ENCODE data around the gene ITGB7. TPM values are rescaled to one million over a fixed set of nuclear protein-coding genes. Genes with fewer than 3 reads are reported as not detected.

ITGB7 gene
- total and polyA plus RNA-seq, 9 donors, result 0.27 to 1.4 (median 0.80) TPM

DNA sequence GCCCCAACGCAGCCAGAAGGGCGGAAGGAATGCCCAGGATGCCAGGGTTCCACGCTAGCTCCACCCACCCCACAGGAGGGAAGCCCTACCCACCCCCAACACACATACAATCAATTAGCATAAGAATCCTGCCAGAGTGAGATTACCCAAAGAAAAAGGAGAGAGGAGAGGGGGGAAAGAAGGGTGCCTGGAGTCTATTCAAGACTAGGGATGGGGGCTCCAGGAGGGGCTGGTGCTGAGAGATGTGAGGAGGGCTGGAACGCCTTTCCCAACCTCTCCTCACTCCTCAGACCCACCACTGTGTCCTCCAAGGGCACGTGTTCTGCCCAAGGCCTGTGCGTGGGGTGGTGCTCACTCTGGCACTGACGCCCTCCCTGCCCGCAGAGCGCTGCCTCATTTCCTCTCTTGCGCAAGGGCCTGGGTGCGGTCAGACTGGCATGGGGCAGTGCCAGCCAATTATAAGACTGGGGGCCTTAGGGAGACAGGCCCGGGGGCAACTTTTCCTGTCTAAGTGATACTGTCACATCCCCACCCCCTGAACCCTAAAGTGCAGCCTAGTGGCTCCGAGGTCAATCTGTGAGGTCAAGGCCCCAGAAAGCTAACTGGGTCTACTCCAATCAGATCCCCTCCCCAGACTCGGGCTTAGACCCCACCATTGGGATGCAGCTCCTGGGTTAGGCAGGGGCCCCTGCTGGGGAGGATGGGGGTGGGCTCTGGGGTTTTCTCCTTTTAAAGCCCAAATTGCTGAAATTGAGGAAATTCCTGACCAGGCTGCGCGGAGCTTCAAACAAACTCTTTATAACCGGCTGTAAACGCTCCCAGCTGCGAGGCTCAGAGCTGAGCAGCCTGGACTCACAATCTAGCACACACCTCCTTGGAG is 10.2 kb upstream of the ITGB7 start:
- no peaks in the 10 kb centered on the region for H3K27me3 ChIP-seq (ENCODE audit: control insufficient read depth, insufficient read depth, low read length)
- peak; percentile 17 for DNase-seq
- H3K4me3 ChIP-seq (ENCODE audit: low read length), result no peak overlapping the region
- peaks cover 67% of the 10 kb centered on the region for H3K4me1 ChIP-seq (ENCODE audit: control insufficient read depth, insufficient read depth, low read length)
- 30% methylated on average over 13 of the region's 19 CpGs for WGBS (ENCODE audit: insufficient coverage)
- H3K36me3 ChIP-seq (ENCODE audit: control insufficient read depth, insufficient read depth, low read length), result peaks cover 30% of the 10 kb centered on the region
- H3K9me3 ChIP-seq (replicated peaks; ENCODE audit: control insufficient read depth, low read depth, low read length), result no peaks in the 10 kb centered on the region
- H3K27ac ChIP-seq (ENCODE audit: low read length), result peak overlapping the region; percentile 49

DNA sequence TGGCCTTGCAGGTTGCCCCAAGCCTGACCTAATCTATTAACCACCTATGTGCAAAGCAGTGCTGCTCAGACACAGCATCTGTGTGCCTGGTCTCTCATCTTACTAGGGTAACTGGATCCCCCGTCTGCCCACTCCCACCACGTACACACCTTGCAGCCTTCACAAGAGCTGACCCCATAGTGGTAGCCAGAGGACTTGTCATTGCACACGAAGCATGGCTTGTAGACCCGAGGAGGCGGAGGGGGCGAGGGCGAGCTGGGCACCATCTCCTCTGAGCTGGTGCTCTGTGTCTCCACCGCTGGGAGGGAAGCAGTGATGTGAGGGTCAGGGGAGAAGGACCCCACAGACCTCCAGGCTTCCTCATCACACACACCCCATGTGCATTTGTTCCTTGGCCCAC is 8.4 kb upstream of the ITGB7 start:
- Histone ChIP-seq H3K9me3 (replicated peaks; ENCODE audit: control insufficient read depth, low read depth, low read length) (no peaks in the 10 kb centered on the region), H3K4me1 (ENCODE audit: control insufficient read depth, insufficient read depth, low read length) (peaks cover 60% of the 10 kb centered on the region), H3K27me3 (ENCODE audit: control insufficient read depth, insufficient read depth, low read length) (no peaks in the 10 kb centered on the region), H3K36me3 (ENCODE audit: control insufficient read depth, insufficient read depth, low read length) (peaks cover 47% of the 10 kb centered on the region), H3K27ac (ENCODE audit: low read length) (peak overlapping the region; percentile 62), H3K4me3 (ENCODE audit: low read length) (no peak overlapping the region)
- no peak for DNase-seq
- 76% methylated on average over 2 of the region's 8 CpGs for WGBS (ENCODE audit: insufficient coverage)

DNA sequence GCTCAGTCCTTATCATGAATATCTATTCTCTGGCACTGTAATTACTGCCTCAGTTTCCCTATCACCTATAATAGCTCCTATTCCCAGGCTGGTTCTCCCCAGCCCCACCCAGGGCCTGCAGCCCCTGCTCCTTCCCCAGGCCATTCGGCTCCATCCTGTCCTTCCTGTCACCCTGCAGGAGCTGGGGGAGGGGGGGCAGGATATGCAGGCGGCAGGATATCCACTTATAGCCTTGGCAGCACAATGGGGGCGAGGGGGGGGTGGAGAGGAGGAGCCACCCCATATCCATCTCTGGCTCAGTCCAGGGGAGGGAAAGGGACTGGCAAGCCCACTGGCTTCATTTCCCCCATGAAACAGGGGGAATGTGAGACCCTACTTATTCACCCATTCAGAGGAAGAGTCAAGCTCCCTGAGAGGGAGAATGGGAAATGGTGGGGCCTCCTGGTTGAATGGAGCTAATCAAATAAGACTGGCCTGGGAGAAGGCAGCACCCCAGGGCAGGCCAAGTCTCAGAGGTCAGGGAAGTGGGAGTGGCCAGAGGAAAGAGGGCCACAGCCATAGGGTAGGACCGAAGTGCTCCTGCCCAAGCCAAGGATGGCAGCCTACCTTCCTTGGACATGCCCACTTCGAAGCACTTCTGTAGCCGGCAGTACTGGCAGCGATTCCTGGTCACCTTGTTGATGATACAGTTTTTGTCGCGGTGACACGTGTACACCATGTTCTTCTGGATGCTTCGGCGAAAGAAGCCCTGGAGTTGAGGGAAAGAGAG is 7.8 kb upstream of the ITGB7 start:
- WGBS (ENCODE audit: insufficient coverage), result 71% methylated on average over 4 of the region's 12 CpGs
- Histone ChIP-seq H3K36me3 (ENCODE audit: control insufficient read depth, insufficient read depth, low read length) (peaks cover 53% of the 10 kb centered on the region), H3K27me3 (ENCODE audit: control insufficient read depth, insufficient read depth, low read length) (no peaks in the 10 kb centered on the region), H3K4me1 (ENCODE audit: control insufficient read depth, insufficient read depth, low read length) (peaks cover 60% of the 10 kb centered on the region), H3K4me3 (ENCODE audit: low read length) (no peak overlapping the region), H3K9me3 (replicated peaks; ENCODE audit: control insufficient read depth, low read depth, low read length) (no peaks in the 10 kb centered on the region), H3K27ac (ENCODE audit: low read length) (peak overlapping the region; percentile 62)
- no peak for DNase-seq

DNA sequence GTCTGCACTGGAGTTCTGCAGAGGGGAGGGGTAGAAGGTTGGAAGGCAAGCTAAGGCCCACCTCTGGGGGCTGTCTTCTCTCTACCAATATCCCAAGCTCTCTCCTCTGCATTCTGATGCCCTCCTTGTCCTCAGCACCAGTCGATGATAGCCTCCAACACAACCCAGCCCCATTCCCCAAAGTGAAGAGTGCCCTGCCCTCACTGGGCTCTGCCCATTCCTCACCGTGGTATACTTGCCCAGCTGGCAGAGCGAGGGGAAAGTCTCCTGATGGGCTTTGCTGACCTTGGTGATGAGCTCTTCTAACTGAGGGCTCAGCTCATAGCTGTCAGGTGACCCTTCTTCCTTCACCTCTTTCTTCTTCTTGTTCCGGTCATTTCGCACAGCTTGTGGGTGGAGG is 7.2 kb upstream of the ITGB7 start:
- peaks cover 53% of the 10 kb centered on the region for H3K36me3 ChIP-seq (ENCODE audit: control insufficient read depth, insufficient read depth, low read length)
- no peak overlapping the region for H3K27ac ChIP-seq (ENCODE audit: low read length)
- no peaks in the 10 kb centered on the region for H3K9me3 ChIP-seq (replicated peaks; ENCODE audit: control insufficient read depth, low read depth, low read length)
- no peaks in the 10 kb centered on the region for H3K27me3 ChIP-seq (ENCODE audit: control insufficient read depth, insufficient read depth, low read length)
- 91% methylated on average over 5 of the region's 5 CpGs for WGBS (ENCODE audit: insufficient coverage)
- DNase-seq, result no peak
- H3K4me1 ChIP-seq (ENCODE audit: control insufficient read depth, insufficient read depth, low read length), result peaks cover 54% of the 10 kb centered on the region
- H3K4me3 ChIP-seq (ENCODE audit: low read length), result no peak overlapping the region

DNA sequence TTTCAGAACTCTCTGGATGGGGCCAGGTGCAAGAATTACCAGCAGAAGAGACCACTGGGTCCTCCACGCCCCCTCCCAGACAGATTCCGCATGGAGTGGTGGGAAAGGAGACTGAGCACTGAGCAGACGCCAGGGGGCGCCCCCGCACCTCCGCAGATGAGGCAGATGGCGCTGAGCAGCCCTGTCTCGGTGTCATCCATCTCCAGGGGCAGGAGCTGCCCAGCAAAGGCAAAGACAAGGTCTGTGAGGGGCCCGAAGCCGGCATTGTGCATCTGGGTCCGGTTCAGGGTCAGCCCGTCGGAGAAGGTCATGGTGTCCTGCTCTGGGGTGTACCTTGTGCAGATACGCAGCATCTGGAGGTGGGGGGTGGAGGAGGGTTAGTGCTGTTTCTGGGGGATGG is 6.3 kb upstream of the ITGB7 start:
- no peak overlapping the region for H3K4me3 ChIP-seq (ENCODE audit: low read length)
- H3K36me3 ChIP-seq (ENCODE audit: control insufficient read depth, insufficient read depth, low read length), result peaks cover 53% of the 10 kb centered on the region
- no peaks in the 10 kb centered on the region for H3K27me3 ChIP-seq (ENCODE audit: control insufficient read depth, insufficient read depth, low read length)
- H3K9me3 ChIP-seq (replicated peaks; ENCODE audit: control insufficient read depth, low read depth, low read length), result no peaks in the 10 kb centered on the region
- DNase-seq, result peak; percentile 81
- no peak overlapping the region for H3K27ac ChIP-seq (ENCODE audit: low read length)
- peaks cover 56% of the 10 kb centered on the region for H3K4me1 ChIP-seq (ENCODE audit: control insufficient read depth, insufficient read depth, low read length)
- whole genome bisulfite sequencing (ENCODE audit: insufficient coverage), result 8% methylated on average over 14 of the region's 14 CpGs

DNA sequence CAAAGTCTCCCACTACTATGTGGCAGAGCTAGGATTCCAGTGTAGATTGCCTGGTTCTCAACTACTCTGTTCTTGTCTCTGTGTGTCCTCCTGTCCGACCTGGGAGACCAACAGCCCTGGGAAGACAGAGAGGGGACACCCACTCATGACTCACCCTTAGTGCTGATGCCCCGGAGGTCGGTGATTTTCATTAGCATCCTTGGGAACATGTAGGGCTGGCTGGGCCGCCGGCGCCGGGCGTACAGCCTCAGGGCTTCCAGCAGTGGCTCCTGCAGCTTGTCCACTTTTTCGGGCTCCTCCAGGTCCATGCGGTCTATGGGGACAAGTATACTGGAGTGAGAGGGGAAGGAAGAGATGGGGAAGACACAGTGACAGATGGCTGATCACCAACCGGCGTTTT is 5.9 kb upstream of the ITGB7 start:
- DNase-seq, result no peak
- Histone ChIP-seq H3K36me3 (ENCODE audit: control insufficient read depth, insufficient read depth, low read length) (peaks cover 53% of the 10 kb centered on the region), H3K27ac (ENCODE audit: low read length) (no peak overlapping the region), H3K27me3 (ENCODE audit: control insufficient read depth, insufficient read depth, low read length) (no peaks in the 10 kb centered on the region), H3K9me3 (replicated peaks; ENCODE audit: control insufficient read depth, low read depth, low read length) (no peaks in the 10 kb centered on the region), H3K4me1 (ENCODE audit: control insufficient read depth, insufficient read depth, low read length) (peaks cover 53% of the 10 kb centered on the region), H3K4me3 (ENCODE audit: low read length) (no peak overlapping the region)
- WGBS (ENCODE audit: insufficient coverage), result 54% methylated on average over 8 of the region's 12 CpGs

DNA sequence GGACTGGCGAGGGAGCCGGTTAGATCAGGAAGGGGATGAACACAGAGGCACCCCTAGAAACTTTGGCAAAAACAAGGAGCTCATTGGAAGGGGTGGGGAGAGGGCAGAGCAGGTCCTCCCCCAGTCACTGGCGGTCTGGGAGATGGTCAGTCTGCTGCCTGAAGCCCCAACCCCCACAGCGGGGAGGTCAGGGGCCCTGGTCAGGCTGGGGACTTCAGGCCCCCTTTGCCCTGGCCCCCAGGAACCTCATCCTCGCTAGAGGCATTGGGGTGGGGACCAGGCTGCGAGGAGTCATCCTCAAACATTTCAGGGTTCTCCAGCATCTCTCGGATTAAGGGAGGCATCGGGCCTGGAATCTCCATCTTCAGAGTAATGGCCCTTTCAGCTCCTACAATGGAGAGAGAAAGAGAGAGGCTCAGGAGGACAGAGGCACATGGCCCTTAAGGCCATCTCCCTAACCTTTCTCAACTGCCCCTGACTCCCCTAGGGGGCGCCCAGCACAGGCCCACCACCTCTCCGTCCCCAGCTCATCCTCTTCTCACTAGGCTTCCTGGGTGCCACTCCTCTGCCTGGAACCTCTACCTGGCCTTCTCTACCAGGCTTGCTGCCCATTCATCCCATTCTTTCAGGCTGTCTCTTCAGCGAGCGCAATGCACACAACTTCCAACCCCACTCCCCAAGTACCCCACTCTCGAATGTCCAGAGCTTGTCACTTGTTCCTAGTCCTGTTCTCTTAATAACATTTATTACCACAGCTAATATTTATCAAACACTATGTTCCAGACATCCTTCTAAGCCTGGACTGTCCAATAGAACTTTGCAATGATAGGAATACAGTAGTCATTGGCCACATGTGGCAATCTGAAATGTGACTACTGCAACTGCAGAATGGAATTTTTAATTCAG is 4.7 kb upstream of the ITGB7 start:
- WGBS (ENCODE audit: insufficient coverage), result 84% methylated on average over 9 of the region's 13 CpGs
- peaks cover 53% of the 10 kb centered on the region for H3K36me3 ChIP-seq (ENCODE audit: control insufficient read depth, insufficient read depth, low read length)
- H3K4me3 ChIP-seq (ENCODE audit: low read length), result no peak overlapping the region
- H3K9me3 ChIP-seq (replicated peaks; ENCODE audit: control insufficient read depth, low read depth, low read length), result no peaks in the 10 kb centered on the region
- no peaks in the 10 kb centered on the region for H3K27me3 ChIP-seq (ENCODE audit: control insufficient read depth, insufficient read depth, low read length)
- peaks cover 42% of the 10 kb centered on the region for H3K4me1 ChIP-seq (ENCODE audit: control insufficient read depth, insufficient read depth, low read length)
- DNase-seq, result no peak
- no peak overlapping the region for H3K27ac ChIP-seq (ENCODE audit: low read length)

DNA sequence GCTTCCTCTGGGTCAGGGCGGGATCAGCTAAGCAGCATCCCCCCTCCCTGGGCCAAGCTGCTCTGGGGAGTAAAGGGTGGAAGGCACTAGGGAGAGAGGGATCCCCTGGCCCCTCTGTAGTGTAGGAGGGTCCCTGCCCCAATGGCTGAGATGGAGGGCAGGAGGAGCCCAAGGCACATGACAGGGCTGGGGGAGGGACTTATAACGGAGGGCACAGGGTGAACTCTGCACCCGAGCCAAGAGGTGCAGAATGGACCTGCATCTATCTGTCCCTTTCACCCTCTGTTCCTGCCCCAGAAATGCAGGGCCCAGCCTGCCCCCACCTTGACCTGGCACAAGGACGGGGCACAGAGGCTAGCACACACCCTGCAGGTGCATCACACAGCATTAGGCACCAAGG is 3.8 kb upstream of the ITGB7 start:
- H3K36me3 ChIP-seq (ENCODE audit: control insufficient read depth, insufficient read depth, low read length), result peaks cover 53% of the 10 kb centered on the region
- H3K4me3 ChIP-seq (ENCODE audit: low read length), result no peak overlapping the region
- H3K27me3 ChIP-seq (ENCODE audit: control insufficient read depth, insufficient read depth, low read length), result no peaks in the 10 kb centered on the region
- no peak for DNase-seq
- H3K4me1 ChIP-seq (ENCODE audit: control insufficient read depth, insufficient read depth, low read length), result peaks cover 34% of the 10 kb centered on the region
- H3K27ac ChIP-seq (ENCODE audit: low read length), result no peak overlapping the region
- H3K9me3 ChIP-seq (replicated peaks; ENCODE audit: control insufficient read depth, low read depth, low read length), result no peaks in the 10 kb centered on the region
- WGBS (ENCODE audit: insufficient coverage), result 61% methylated on average over 3 of the region's 4 CpGs

DNA sequence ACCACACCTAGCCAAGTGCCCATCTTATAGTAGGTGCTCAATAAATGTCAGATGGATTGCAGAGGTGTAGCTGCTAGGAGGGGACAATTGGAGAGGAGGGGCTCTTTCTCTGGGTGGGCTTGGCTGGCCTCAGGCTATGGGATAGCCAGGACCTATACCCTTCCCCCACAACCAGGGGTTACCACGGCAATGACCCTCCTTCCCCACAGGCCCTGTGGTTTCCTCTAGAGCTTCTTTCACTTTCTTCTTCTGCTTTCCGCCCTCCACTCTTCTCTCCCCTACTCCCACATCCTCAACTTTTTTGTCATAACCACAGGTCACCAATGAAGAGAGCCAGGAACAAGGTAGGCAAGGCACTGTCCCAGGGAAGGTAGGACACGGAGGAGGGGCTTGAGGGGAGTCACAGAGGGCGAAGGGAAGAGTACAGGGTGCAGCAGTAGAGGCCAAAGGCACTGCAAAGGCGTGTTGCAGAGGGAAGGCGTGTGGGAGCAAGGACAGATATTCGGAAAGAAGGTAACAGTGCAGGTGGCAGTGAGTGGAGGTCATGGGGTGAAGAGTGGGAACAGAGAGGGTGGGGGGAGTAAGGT is 1.9 kb upstream of the ITGB7 start:
- Histone ChIP-seq H3K4me1 (ENCODE audit: control insufficient read depth, insufficient read depth, low read length) (peaks cover 19% of the 10 kb centered on the region), H3K27me3 (ENCODE audit: control insufficient read depth, insufficient read depth, low read length) (no peaks in the 10 kb centered on the region), H3K4me3 (ENCODE audit: low read length) (no peak overlapping the region), H3K9me3 (replicated peaks; ENCODE audit: control insufficient read depth, low read depth, low read length) (no peaks in the 10 kb centered on the region), H3K36me3 (ENCODE audit: control insufficient read depth, insufficient read depth, low read length) (peaks cover 38% of the 10 kb centered on the region), H3K27ac (ENCODE audit: low read length) (no peak overlapping the region)
- no peak for DNase-seq
- WGBS (ENCODE audit: insufficient coverage), result 69% methylated on average over 7 of the region's 7 CpGs
